Caco-2 (cell line): ENCODE measurements around the gene PPIP5K1. TPM values are rescaled to one million over a fixed set of nuclear protein-coding genes. Genes with fewer than 3 reads are reported as not detected.
"Not testable (repeated sequence)": the region's sequence is repeated elsewhere in the genome, so short reads cannot be mapped to it uniquely, and the experiment has no call there.

ENCODE experiments used
- BruUV-seq: library from RNA; stranded (reverse); fragments of 400-500 nt; replicated peaks from 2 replicates; lab custom pipeline; 2021; lab: Mats Ljungman, UMichigan
- CTCF ChIA-PET: fragments of 300-600 bp; sonication (Branson Sonifier 250); formaldehyde crosslinking; loops from one replicate; lab custom pipeline; 2022; ENCODE audit warnings: antibody characterized with exemption; lab: Charles Lee
- POLR2A ChIA-PET: fragments of 300-600 bp; sonication (Branson Sonifier 250); formaldehyde crosslinking; loops from one replicate; lab custom pipeline; 2022; ENCODE audit warnings: antibody characterized with exemption; lab: Charles Lee
- DNase-seq, 2 experiments: peaks; one replicate each; pipeline versions ENCODE4 v3.0.0 to v3.0.0-alpha.2; 2020 to 2022
- H3K27me3 ChIP-seq: replicated peaks from 2 replicates; pipeline ENCODE4 v1.6.0; 2011; ENCODE audit warnings: low read length; ENCODE audit not compliant: control insufficient read depth, insufficient read depth
- H3K36me3 ChIP-seq: 2 replicates; pipeline ENCODE4 v1.5.1; 2011; ENCODE audit warnings: low read length; ENCODE audit not compliant: control insufficient read depth, insufficient read depth
- H3K4me1 ChIP-seq: fragments of 250-450 bp; sonication (Bioruptor Pico); 2 replicates; pipeline ENCODE4 v1.5.1; 2020; ENCODE audit warnings: mild to moderate bottlenecking
- H3K4me3 ChIP-seq: 2 replicates; pipeline ENCODE4 v1.5.1; 2011; ENCODE audit warnings: low read depth, mild to moderate bottlenecking, control low read depth, low read length
- H3K9me3 ChIP-seq: fragments of 250-450 bp; sonication (Bioruptor Pico); 2 replicates; pipeline ENCODE4 v1.5.1; 2020; ENCODE audit warnings: mild to moderate bottlenecking, moderate library complexity
- H3K27ac Mint-ChIP-seq: one replicate; pipeline ENCODE4 v1.8.0; 2022; ENCODE audit warnings: mixed read lengths; ENCODE audit not compliant: unreplicated experiment
- H3K27me3 Mint-ChIP-seq: one replicate; pipeline ENCODE4 v1.8.0; 2022; ENCODE audit warnings: mixed read lengths; ENCODE audit not compliant: insufficient read depth, unreplicated experiment
- H3K36me3 Mint-ChIP-seq: one replicate; pipeline ENCODE4 v1.8.0; 2022; ENCODE audit warnings: mild to moderate bottlenecking, mixed read lengths; ENCODE audit not compliant: insufficient read depth, unreplicated experiment
- H3K4me1 Mint-ChIP-seq: one replicate; pipeline ENCODE4 v1.8.0; 2022; ENCODE audit warnings: low read depth, mixed read lengths; ENCODE audit not compliant: unreplicated experiment
- H3K4me3 Mint-ChIP-seq: one replicate; pipeline ENCODE4 v1.8.0; 2022; ENCODE audit warnings: mild to moderate bottlenecking, moderate library complexity, mixed read lengths; ENCODE audit not compliant: unreplicated experiment
- H3K9me3 Mint-ChIP-seq: one replicate; pipeline ENCODE4 v1.8.0; 2022; ENCODE audit warnings: mixed read lengths; ENCODE audit not compliant: unreplicated experiment
- intact Hi-C: fragments of 100-400 bp; cut with micrococcal nuclease; formaldehyde crosslinking; loops from one replicate; pipeline ENCODE4 v1.10.0; 2022; ENCODE audit not compliant: unreplicated experiment
- total RNA-seq: library from RNA; stranded (reverse); gene quantifications from 2 replicates; pipeline ENCODE4 v1.2.3, GENCODE V29; 2022

The PPIP5K1 gene
- total RNA-seq, 1 experiment from 2014 or later: 36.3 TPM

DNA sequence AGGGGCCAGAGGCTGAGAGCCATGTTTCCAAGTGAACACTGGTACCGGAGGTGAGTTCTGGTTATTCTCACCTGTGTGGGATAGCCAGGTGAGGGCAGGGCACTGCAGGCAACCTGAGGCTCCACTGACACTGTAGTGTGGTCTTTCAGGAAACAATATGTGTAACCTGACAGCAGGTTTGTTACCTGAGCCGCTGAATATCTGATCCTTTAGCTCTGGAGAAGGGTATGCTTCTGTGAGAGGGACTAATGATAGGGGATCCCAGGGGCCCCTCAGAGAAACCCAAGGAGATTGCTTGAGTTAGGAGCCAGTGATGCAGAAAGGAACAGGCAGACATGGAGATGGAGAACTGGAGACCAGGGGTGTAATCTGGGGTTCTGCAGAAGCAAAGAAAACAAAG, 28.7 kb upstream of the PPIP5K1 start, which contains the start of gene STRC:
STRC (minus strand) TSS at position 101 of the 400 bp plus-strand sequence; CDS start at position 23, 78 bp downstream.
- H3K4me3 ChIP-seq, H3K36me3 Mint-ChIP-seq, H3K9me3 ChIP-seq, H3K27ac Mint-ChIP-seq, H3K27me3 Mint-ChIP-seq, H3K4me1 Mint-ChIP-seq, DNase-seq, intact Hi-C loops, CTCF ChIA-PET, H3K27me3 ChIP-seq, H3K4me3 Mint-ChIP-seq, BruUV-seq, H3K9me3 Mint-ChIP-seq, H3K36me3 ChIP-seq, H3K4me1 ChIP-seq, POLR2A ChIA-PET: not testable (repeated sequence)

GRCh38 chr15:43617750-43618149, 27.7 kb upstream of the PPIP5K1 start:
- not testable (repeated sequence) for H3K4me1 Mint-ChIP-seq, H3K4me3 Mint-ChIP-seq, BruUV-seq

GRCh38 chr15:43602233-43602632, 12.2 kb upstream of the PPIP5K1 start:
- H3K9me3 Mint-ChIP-seq, H3K4me1 Mint-ChIP-seq, H3K4me3 ChIP-seq, CTCF ChIA-PET, POLR2A ChIA-PET, H3K27me3 ChIP-seq, H3K36me3 ChIP-seq, intact Hi-C loops, H3K4me1 ChIP-seq, H3K36me3 Mint-ChIP-seq, DNase-seq, BruUV-seq, H3K27ac Mint-ChIP-seq, H3K27me3 Mint-ChIP-seq, H3K4me3 Mint-ChIP-seq, H3K9me3 ChIP-seq: not testable (repeated sequence)

More at GRCh38 chr15:43617750-43618149, 27.7 kb upstream of the PPIP5K1 start:
- H3K4me1 ChIP-seq, H3K9me3 Mint-ChIP-seq, H3K9me3 ChIP-seq, H3K4me3 ChIP-seq, H3K36me3 ChIP-seq, H3K27ac Mint-ChIP-seq, DNase-seq, POLR2A ChIA-PET, H3K27me3 ChIP-seq, CTCF ChIA-PET, H3K36me3 Mint-ChIP-seq, H3K27me3 Mint-ChIP-seq, intact Hi-C loops: not testable (repeated sequence)

- H3K9me3 ChIP-seq, POLR2A ChIA-PET, H3K4me1 Mint-ChIP-seq, H3K27ac Mint-ChIP-seq, H3K9me3 Mint-ChIP-seq, CTCF ChIA-PET, H3K27me3 Mint-ChIP-seq, H3K4me3 ChIP-seq, intact Hi-C loops, DNase-seq, H3K36me3 ChIP-seq, BruUV-seq, H3K36me3 Mint-ChIP-seq, H3K4me3 Mint-ChIP-seq, H3K4me1 ChIP-seq, H3K27me3 ChIP-seq: not testable (repeated sequence)
These were observed 10.2 kb upstream of the PPIP5K1 start for GRCh38 chr15:43600200-43600599.

- H3K9me3 Mint-ChIP-seq, BruUV-seq, H3K27ac Mint-ChIP-seq, H3K4me1 ChIP-seq, H3K27me3 Mint-ChIP-seq, H3K36me3 ChIP-seq, POLR2A ChIA-PET, DNase-seq, H3K4me1 Mint-ChIP-seq, intact Hi-C loops, H3K36me3 Mint-ChIP-seq, H3K9me3 ChIP-seq, CTCF ChIA-PET, H3K27me3 ChIP-seq, H3K4me3 ChIP-seq, H3K4me3 Mint-ChIP-seq: not testable (repeated sequence)
These were observed 9.1 kb upstream of the PPIP5K1 start for GRCh38 chr15:43599131-43599530.

- intact Hi-C loops, H3K9me3 ChIP-seq, BruUV-seq, H3K4me1 ChIP-seq, H3K4me1 Mint-ChIP-seq, H3K4me3 Mint-ChIP-seq, POLR2A ChIA-PET, H3K27ac Mint-ChIP-seq, H3K9me3 Mint-ChIP-seq, H3K36me3 Mint-ChIP-seq, DNase-seq, CTCF ChIA-PET, H3K27me3 ChIP-seq, H3K27me3 Mint-ChIP-seq, H3K4me3 ChIP-seq, H3K36me3 ChIP-seq: not testable (repeated sequence)
These were observed 3.6 kb upstream of the PPIP5K1 start, which contains the start of gene CKMT1B for GRCh38 chr15:43593328-43594190. Gene CKMT1B, plus strand, starts transcription at chr15:43594027. Its CDS starts 192 bp downstream, at chr15:43594219.

DNA sequence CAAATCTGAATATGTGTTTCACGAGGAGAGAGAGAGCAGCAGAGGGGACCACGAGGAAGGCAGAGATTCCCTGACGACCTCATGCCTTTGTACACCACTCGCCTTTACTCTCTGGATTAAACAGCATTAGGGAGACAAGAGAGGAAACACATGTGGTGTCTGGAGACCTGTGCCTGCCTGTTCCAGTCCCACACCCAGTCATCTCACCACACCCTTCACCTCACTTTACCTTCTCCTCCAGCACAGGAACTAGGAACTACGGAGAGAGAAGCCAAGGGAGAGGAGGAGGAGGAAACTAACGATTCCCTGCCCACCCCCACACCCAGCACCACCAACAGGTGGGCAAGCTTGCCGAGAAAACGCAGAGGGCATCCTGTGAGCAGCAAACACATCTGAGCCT, 2.8 kb upstream of the PPIP5K1 start:
- H3K36me3 ChIP-seq, H3K27ac Mint-ChIP-seq, H3K9me3 Mint-ChIP-seq, H3K27me3 ChIP-seq, H3K4me1 Mint-ChIP-seq, H3K4me1 ChIP-seq, BruUV-seq, CTCF ChIA-PET, H3K4me3 ChIP-seq, H3K36me3 Mint-ChIP-seq, POLR2A ChIA-PET, H3K27me3 Mint-ChIP-seq, H3K4me3 Mint-ChIP-seq, H3K9me3 ChIP-seq, DNase-seq, intact Hi-C loops: not testable (repeated sequence)
